ENCODE measurements around the gene KRT2. TPM values are rescaled to one million over a fixed set of nuclear protein-coding genes. Genes with fewer than 3 reads are reported as not detected.

KRT2 gene
- total and polyA plus RNA-seq, 2 of the 8 experiments (the other 6 are each of a cell fraction or from before 2014, with no cell fraction given): not detected

GRCh38 chr12:52693261-52693660 lies 41.2 kb upstream of the KRT2 start:
- WGBS, 2 experiments (ENCODE audit: extremely low coverage in 1 of 2, insufficient coverage in 1 of 2, insufficient read length in 1 of 2, insufficient replicate concordance in 2 of 2, low coverage in 1 of 2, low lambda C conversion rate in 2 of 2, missing lambda C conversion rate in 1 of 2): 78% methylated on average over 5 of the region's 5 CpGs; no CpG with 5 or more reads in 1 of the 2 experiments
- Histone ChIP-seq H2BK5ac (ENCODE audit: low read depth, low read length) (no peak overlapping the region), H3K4me3 (ENCODE audit: extremely low read depth in 1 of 4, insufficient read depth in 2 of 4, low read depth in 3 of 4, low read length in 4 of 4) (no peak overlapping the region), H3K36me3 (ENCODE audit: control insufficient read depth in 2 of 4, insufficient read depth in 4 of 4, low read length in 3 of 4) (no peaks in the 10 kb centered on the region), H2BK120ac (replicated peaks; ENCODE audit: low read depth, low read length) (no peak overlapping the region), H4K20me1 (replicated peaks in 1 of 2; ENCODE audit: control insufficient read depth in 1 of 2, insufficient read depth in 2 of 2, low read length in 2 of 2) (peaks cover 0 to 2% of the 10 kb centered on the region in 2 experiments), H3K4me1 (replicated peaks in 1 of 4; ENCODE audit: control insufficient read depth in 3 of 4, insufficient read depth in 4 of 4, low read length in 3 of 4) (peaks cover 0 to 9% (median 3%) of the 10 kb centered on the region in 4 experiments; a peak in 2 of 7 replicates), H2AK5ac (ENCODE audit: low read depth, low read length) (no peak overlapping the region), H2BK20ac (ENCODE audit: low read length) (no peak overlapping the region), H3K79me2 (ENCODE audit: control insufficient read depth in 1 of 2, insufficient read depth in 2 of 2, low read length in 2 of 2) (no peaks in the 10 kb centered on the region), H2BK15ac (ENCODE audit: low read length) (no peak overlapping the region), H2AFZ (ENCODE audit: low read length) (no peak overlapping the region), H3K23me2 (ENCODE audit: low read depth, low read length) (peaks cover 6% of the 10 kb centered on the region; the same call in 1 of the 2 replicates), H3K4ac (replicated peaks; ENCODE audit: insufficient read length, low read depth, low read length) (no peak overlapping the region), H3K4me2 (ENCODE audit: insufficient read depth in 1 of 2, low read depth in 2 of 2, low read length in 2 of 2) (no peak overlapping the region), H3K18ac (ENCODE audit: extremely low read depth, low read length) (no peak overlapping the region), H3K27ac (ENCODE audit: low read depth, low read length) (no peak overlapping the region), H4K5ac (ENCODE audit: insufficient read length, low read depth, low read length) (no peak overlapping the region), H3K23ac (ENCODE audit: insufficient read length) (no peak overlapping the region), H3K56ac (replicated peaks; ENCODE audit: insufficient read length, low read depth, low read length) (no peak overlapping the region), H3K27me3 (replicated peaks in 1 of 4; ENCODE audit: control insufficient read depth in 3 of 4, extremely low read depth in 1 of 4, insufficient read depth in 3 of 4, low read length in 3 of 4) (peaks cover 0 to 30% (median 16%) of the 10 kb centered on the region in 4 experiments; a peak in 6 of 7 replicates), H3K9ac (replicated peaks in 1 of 4; ENCODE audit: extremely low read depth in 1 of 4, low read depth in 3 of 4, low read length in 3 of 4) (no peak overlapping the region), H3K9me3 (ENCODE audit: insufficient read depth in 2 of 2, low read depth in 1 of 2, low read length in 1 of 2) (no peaks in the 10 kb centered on the region), H3K14ac (ENCODE audit: insufficient read length) (no peak overlapping the region), H4K8ac (ENCODE audit: extremely low read depth, insufficient read depth, low read length) (no peak overlapping the region), H3K79me1 (ENCODE audit: low read depth, low read length) (no peaks in the 10 kb centered on the region), H2BK12ac (ENCODE audit: low read depth, low read length) (no peak overlapping the region), H4K91ac (replicated peaks; ENCODE audit: insufficient read length, low read length) (no peak overlapping the region)
- DNase-seq (ENCODE audit: low read depth in 1 of 2, low spot score in 2 of 2): no peak
- no peak for FAIRE-seq
- POLR2A ChIA-PET (ENCODE audit: partially characterized antibody): no interaction called here
- CTCF ChIA-PET (ENCODE audit: partially characterized antibody): interaction anchor here (0.6 to 3.8 kb wide), 24 partner anchors 14 to 667 kb away, joined by 3 to 39 read pairs (median 4); partner anchors contain the start of gene KRT3
- TF ChIP-seq POLR2AphosphoS5 (IDR thresholded peaks at IDR 0.05; ENCODE audit: low read depth, low read length): no peak
